ENCODE results near the gene FNIP2. TPM values are rescaled to one million over a fixed set of nuclear protein-coding genes. Genes with fewer than 3 reads are reported as not detected.

The FNIP2 gene
- total RNA-seq, 1 donor from 2014 or later = 10.5 TPM

DNA sequence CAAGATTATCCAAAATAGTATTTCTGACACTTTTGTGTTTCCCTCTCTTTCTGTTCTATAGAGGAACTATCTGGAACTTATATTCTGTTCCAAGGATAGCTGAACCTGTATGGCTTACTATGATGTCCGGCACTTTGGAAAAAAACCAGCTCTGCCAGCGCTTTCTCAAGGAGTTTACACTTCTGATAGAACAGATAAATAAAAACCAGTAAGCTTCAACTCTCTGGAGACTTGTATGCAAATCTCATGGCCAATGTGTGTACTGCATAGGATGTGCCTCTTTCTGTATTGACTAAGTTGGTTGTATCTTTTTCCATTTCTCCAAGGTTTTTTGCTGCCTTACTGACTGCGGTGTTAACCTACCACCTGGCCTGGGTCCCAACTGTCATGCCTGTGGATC, 92.5 kb downstream of the FNIP2 start:
- Mint-ChIP-seq H3K27ac (no peak overlapping the region), H3K4me1 (ENCODE audit: low read depth) (peaks cover 2% of the 10 kb centered on the region), H3K27me3 (ENCODE audit: low read depth) (no peaks in the 10 kb centered on the region), H3K4me3 (ENCODE audit: low read depth) (no peak overlapping the region), H3K9me3 (no peaks in the 10 kb centered on the region), H3K36me3 (ENCODE audit: low read depth) (peaks cover 34% of the 10 kb centered on the region)
- no peak for DNase-seq (ENCODE audit: low spot score)
- intact Hi-C loops (cut with micrococcal nuclease) = no loop called here

DNA sequence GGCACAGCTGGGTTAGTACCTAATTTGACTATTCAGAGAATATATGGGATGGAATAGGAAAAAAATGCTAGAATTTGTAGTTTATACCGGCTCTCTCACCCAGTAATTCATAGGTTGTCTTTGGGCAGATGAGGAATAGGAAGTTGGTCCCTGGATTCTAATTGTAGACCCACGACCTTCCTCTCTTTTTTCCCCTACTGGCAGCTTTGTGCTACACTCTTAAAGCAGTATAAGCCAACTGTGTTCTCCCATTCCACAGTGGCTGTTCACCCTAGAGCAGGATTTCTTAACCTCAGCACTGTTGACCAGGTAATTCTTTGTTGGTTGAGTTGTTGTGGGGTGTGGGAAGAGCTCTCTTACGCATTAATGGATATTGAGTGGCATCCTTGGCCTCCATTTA, 92.9 kb downstream of the FNIP2 start:
- Mint-ChIP-seq H3K9me3 (no peaks in the 10 kb centered on the region), H3K4me1 (ENCODE audit: low read depth) (peaks cover 2% of the 10 kb centered on the region), H3K27me3 (ENCODE audit: low read depth) (no peaks in the 10 kb centered on the region), H3K4me3 (ENCODE audit: low read depth) (no peak overlapping the region), H3K27ac (no peak overlapping the region), H3K36me3 (ENCODE audit: low read depth) (peaks cover 34% of the 10 kb centered on the region)
- no peak for DNase-seq (ENCODE audit: low spot score)
- intact Hi-C loops (cut with micrococcal nuclease) = no loop called here

DNA sequence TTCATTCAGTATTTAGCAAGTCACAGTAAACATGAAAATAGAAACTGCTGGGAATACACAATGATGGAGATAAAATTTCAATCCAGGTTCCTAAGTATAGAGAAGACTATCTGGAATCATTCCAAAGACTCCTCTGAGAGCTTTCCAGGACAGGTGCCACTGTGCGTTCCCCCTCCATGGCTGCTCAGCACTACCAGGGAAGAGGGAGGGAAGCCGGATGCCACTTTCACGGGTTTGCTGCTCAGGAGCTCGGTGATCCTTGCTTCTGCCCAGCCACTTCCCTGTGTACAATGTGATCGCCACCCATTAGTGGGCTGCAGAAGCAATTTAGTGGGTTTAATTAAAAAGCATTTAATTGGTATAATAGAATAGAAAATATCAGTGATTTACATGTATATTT, 94.5 kb downstream of the FNIP2 start:
- H3K27me3 Mint-ChIP-seq (ENCODE audit: low read depth) = no peaks in the 10 kb centered on the region

DNA sequence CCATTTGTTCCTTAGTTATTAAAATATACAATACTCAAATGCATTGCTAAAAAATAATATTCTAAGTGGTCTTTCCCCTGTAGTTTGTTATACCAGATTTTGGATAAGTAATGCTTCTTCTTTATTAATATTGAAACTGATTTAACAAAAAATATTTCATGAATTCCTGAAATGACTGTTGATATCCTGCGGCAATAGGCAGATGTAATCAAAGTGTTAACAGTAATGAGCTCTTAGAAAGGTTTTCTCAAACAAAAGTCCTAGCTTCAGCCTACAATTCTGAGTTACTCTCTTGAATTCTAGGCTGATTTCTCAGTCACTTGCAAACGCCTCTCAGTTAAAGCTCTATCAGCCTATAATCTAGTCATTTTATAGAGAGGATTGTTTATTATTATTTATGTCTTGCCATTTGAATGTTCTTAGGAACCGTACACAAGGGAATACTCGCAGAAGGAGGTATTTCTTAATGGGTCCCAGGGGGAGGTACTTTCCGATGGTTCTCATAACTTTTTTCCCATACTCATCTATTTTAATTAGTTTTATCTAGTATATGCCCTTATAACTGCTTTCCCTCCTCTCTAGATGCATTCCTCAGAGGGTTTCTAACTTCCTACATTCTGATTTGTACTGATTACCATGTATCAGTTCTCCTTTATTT, 96.8 kb downstream of the FNIP2 start:
- Mint-ChIP-seq H3K36me3 (ENCODE audit: low read depth) (peaks cover 40% of the 10 kb centered on the region), H3K4me1 (ENCODE audit: low read depth) (no peaks in the 10 kb centered on the region), H3K9me3 (no peaks in the 10 kb centered on the region), H3K27ac (no peak overlapping the region), H3K4me3 (ENCODE audit: low read depth) (no peak overlapping the region), H3K27me3 (ENCODE audit: low read depth) (no peaks in the 10 kb centered on the region)
- intact Hi-C loops (cut with micrococcal nuclease) = no loop called here
- no peak for DNase-seq (ENCODE audit: low spot score)

More for the DNA sequence above, 94.5 kb downstream of the FNIP2 start:
- no peaks in the 10 kb centered on the region for H3K4me1 Mint-ChIP-seq (ENCODE audit: low read depth)
- H3K4me3 Mint-ChIP-seq (ENCODE audit: low read depth) = no peak overlapping the region
- no peak overlapping the region for H3K27ac Mint-ChIP-seq
- DNase-seq (ENCODE audit: low spot score) = no peak
- H3K36me3 Mint-ChIP-seq (ENCODE audit: low read depth) = peaks cover 37% of the 10 kb centered on the region
- no peaks in the 10 kb centered on the region for H3K9me3 Mint-ChIP-seq
- intact Hi-C loops (cut with micrococcal nuclease) = no loop called here

DNA sequence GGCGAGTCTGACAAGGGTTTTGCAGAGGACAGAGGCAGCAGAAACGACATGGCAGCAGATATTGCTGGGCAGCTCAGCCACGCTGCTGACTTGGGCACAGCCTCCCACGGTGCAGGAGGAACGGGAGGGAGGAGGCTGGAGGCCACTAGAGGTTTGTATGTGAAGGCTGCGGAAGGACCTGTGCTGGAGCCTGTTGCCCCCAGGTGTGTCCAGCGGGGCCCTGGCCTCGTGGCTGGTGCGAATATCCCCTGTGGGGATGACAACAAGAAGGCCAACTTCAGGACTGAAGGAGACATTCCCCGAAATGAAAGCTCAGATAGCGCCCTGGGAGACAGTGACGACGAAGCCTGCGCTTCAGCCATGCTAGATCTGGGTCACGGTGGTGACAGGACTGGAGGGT, 100.2 kb downstream of the FNIP2 start:
- H3K4me1 Mint-ChIP-seq (ENCODE audit: low read depth) = peaks cover 12% of the 10 kb centered on the region
- intact Hi-C loops (cut with micrococcal nuclease) = no loop called here
- no peaks in the 10 kb centered on the region for H3K9me3 Mint-ChIP-seq
- H3K4me3 Mint-ChIP-seq (ENCODE audit: low read depth) = no peak overlapping the region
- peaks cover 42% of the 10 kb centered on the region for H3K36me3 Mint-ChIP-seq (ENCODE audit: low read depth)
- no peaks in the 10 kb centered on the region for H3K27me3 Mint-ChIP-seq (ENCODE audit: low read depth)
- no peak for DNase-seq (ENCODE audit: low spot score)
- H3K27ac Mint-ChIP-seq = no peak overlapping the region

DNA sequence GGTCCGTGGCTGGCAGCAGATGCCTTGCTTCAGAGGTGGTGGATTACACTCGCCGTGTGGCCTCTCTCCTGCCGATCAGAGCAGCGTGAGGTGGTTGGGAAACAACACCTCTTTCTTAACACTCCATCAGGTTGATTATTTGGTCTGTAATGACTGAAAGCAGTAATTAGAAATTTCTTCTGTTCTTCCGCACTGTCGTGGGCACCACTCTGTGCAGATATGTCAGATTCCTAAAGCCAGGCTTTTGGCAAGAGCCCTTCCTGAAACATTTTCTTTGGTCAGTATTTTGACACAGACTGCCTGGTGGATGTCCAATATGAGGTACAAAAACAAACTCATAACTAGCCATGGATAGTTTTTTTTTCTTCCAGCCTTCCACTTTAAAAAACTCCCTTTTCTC, 100.9 kb downstream of the FNIP2 start:
- Mint-ChIP-seq H3K36me3 (ENCODE audit: low read depth) (peaks cover 38% of the 10 kb centered on the region), H3K27ac (no peak overlapping the region), H3K4me1 (ENCODE audit: low read depth) (peaks cover 12% of the 10 kb centered on the region), H3K9me3 (no peaks in the 10 kb centered on the region), H3K27me3 (ENCODE audit: low read depth) (no peaks in the 10 kb centered on the region), H3K4me3 (ENCODE audit: low read depth) (no peak overlapping the region)
- DNase-seq (ENCODE audit: low spot score) = no peak
- intact Hi-C loops (cut with micrococcal nuclease) = no loop called here

DNA sequence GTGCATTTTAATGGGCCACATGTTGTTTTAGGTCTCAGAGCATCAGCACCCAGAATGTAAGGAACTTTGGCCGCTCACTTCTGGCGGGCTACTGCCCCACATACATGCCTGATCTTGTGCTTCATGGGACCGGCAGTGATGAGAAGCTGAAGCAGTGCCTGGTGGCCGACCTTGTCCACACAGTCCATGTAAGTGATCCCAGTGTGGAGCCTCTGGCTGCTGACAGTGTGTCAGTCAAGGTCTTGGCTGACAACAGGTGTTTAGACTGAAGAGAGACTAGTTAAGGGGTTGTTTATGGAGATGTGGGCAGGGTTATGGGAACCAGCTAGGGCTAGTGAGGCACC, 101.4 kb downstream of the FNIP2 start:
- Mint-ChIP-seq H3K27me3 (ENCODE audit: low read depth) (no peaks in the 10 kb centered on the region), H3K9me3 (no peaks in the 10 kb centered on the region), H3K4me1 (ENCODE audit: low read depth) (peaks cover 12% of the 10 kb centered on the region), H3K27ac (no peak overlapping the region), H3K36me3 (ENCODE audit: low read depth) (peaks cover 36% of the 10 kb centered on the region), H3K4me3 (ENCODE audit: low read depth) (no peak overlapping the region)
- DNase-seq (ENCODE audit: low spot score) = no peak
- intact Hi-C loops (cut with micrococcal nuclease) = no loop called here

DNA sequence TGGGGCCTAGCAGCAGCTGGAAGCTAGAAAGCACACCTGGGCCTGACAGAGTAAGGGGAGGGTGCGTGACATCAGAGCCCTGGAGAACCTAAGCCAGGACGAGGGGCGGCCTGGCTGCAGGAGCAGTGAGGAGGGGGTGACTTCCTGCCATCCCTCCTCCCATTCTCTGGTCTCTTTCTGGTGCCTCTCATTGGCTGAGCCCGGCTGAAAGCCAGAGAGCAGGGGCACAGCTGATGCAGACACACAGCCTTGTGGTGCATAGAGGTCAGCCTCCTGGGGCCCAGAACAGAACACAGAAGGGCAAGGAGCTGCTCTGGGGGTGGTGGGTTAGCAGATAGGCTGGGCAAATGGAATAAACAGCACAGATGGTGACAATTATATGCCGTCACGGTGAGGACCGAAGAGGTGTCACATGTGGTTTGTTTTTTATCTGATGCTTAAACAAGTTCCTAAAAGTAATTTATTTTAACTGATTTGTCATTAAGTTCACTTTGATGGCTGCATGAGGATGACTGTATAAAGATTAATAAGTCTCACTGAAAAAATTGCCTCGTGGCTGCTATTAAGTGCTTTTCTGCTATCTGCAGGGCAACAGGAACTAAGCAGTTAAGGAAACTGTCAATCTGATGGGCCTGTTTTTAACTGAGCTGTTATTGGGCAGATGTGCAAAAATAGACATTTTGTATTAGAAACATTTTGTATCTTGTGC, 102.0 kb downstream of the FNIP2 start:
- Mint-ChIP-seq H3K4me3 (ENCODE audit: low read depth) (no peak overlapping the region), H3K9me3 (no peaks in the 10 kb centered on the region), H3K36me3 (ENCODE audit: low read depth) (peaks cover 36% of the 10 kb centered on the region), H3K27me3 (ENCODE audit: low read depth) (no peaks in the 10 kb centered on the region), H3K4me1 (ENCODE audit: low read depth) (peaks cover 12% of the 10 kb centered on the region), H3K27ac (no peak overlapping the region)
- intact Hi-C loops (cut with micrococcal nuclease) = no loop called here
- DNase-seq (ENCODE audit: low spot score) = no peak

DNA sequence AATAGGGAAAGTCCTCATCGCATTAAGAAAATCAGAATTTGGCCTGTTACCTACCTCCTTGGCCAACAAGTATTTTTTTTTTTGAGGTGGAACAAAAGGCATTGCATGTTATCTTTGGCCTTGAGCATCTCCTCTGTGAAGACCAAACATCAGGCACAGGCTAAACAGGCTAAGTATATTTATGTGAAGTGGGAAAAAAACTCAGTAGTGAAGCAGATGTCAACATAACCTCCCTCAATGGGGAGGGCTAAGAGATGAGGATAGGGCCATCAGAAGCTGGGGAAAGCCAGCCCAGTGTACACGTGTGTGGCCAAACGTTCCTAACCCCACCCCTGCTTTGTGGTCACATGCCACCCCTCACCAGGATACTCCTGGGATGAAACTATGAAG, 102.5 kb downstream of the FNIP2 start:
- Mint-ChIP-seq H3K4me1 (ENCODE audit: low read depth) (peaks cover 12% of the 10 kb centered on the region), H3K27me3 (ENCODE audit: low read depth) (no peaks in the 10 kb centered on the region), H3K9me3 (no peaks in the 10 kb centered on the region), H3K36me3 (ENCODE audit: low read depth) (peaks cover 40% of the 10 kb centered on the region), H3K4me3 (ENCODE audit: low read depth) (no peak overlapping the region), H3K27ac (no peak overlapping the region)
- intact Hi-C loops (cut with micrococcal nuclease) = no loop called here
- DNase-seq (ENCODE audit: low spot score) = no peak

DNA sequence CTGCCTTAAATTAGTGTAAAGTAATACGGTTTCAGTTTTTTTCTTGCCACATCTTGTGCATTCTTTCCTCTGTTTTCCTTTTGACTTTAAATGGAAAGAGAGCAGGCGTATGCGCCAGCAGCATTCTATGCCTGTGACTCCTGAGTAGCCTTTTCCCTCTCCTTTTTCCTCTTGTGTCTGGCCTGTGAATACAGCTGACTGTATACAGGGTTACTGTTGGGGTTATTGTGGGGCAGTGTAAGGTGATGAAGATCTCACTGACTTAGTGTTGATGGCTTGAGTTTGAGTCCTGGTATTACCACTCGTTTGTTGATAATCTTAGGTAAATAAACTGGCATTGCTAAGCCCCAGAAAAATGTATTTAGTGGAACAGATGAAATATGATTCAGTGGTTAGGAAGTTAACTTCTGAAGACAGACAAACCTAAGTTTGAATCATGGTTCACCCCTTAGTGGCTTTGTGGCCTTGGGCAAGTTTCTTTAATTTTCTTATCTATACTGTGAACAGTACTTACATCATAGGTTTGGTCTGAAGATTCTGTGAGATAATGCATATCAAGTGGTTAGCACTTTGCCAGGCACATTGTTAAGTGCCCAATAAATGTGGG, 105.1 kb downstream of the FNIP2 start:
- Mint-ChIP-seq H3K27ac (no peak overlapping the region), H3K4me3 (ENCODE audit: low read depth) (no peak overlapping the region), H3K27me3 (ENCODE audit: low read depth) (no peaks in the 10 kb centered on the region), H3K9me3 (peaks cover 6% of the 10 kb centered on the region), H3K36me3 (ENCODE audit: low read depth) (peaks cover 54% of the 10 kb centered on the region), H3K4me1 (ENCODE audit: low read depth) (peaks cover 12% of the 10 kb centered on the region)
- intact Hi-C loops (cut with micrococcal nuclease) = loop anchor here (2.0 kb wide), 1 partner anchor 173 kb away; no protein-coding TSS in a partner anchor
- no peak for DNase-seq (ENCODE audit: low spot score)

DNA sequence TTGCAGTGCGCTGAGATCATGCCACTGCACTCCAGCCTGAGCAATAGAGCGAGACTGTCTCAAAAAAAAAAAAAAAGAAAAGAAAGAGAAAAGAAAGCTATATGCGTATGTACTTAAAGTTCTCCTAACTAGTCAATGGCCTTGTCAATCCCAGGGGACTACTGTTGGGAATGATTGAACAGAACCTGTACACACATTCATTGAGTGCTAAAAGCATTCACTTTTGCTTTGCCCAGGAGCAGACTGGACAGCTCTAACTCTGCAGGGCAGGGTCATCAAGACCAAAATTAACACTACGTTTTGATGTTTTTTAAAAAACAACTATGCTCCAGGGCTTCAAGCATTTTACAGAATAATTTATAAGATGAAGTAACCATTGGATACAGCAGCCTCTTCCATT, 106.2 kb downstream of the FNIP2 start:
- DNase-seq (ENCODE audit: low spot score) = no peak
- Mint-ChIP-seq H3K27me3 (ENCODE audit: low read depth) (no peaks in the 10 kb centered on the region), H3K4me3 (ENCODE audit: low read depth) (no peak overlapping the region), H3K9me3 (peaks cover 10% of the 10 kb centered on the region), H3K27ac (no peak overlapping the region), H3K36me3 (ENCODE audit: low read depth) (peaks cover 60% of the 10 kb centered on the region), H3K4me1 (ENCODE audit: low read depth) (peaks cover 12% of the 10 kb centered on the region)
- intact Hi-C loops (cut with micrococcal nuclease) = loop anchor here (2.0 kb wide), 1 partner anchor 172 kb away; no protein-coding TSS in a partner anchor

DNA sequence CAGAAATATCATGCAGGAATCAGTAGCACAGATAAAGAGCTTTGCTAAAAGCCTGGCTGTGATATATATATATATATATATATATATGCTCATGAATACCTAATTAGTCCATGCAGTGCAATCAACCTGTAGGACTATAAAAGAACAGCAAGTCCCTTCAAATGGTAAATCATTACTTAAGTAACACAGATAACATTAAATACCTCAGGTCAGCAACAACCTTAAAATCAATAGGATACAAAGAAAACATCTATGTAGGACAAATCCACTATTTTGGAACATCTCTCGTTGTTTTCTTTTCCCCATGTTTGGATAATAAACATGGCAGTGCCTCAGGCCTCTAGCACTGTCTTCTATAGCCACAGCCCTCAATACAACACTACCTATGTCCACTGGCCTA, 106.6 kb downstream of the FNIP2 start:
- Mint-ChIP-seq H3K9me3 (peaks cover 10% of the 10 kb centered on the region), H3K36me3 (ENCODE audit: low read depth) (peaks cover 55% of the 10 kb centered on the region), H3K4me1 (ENCODE audit: low read depth) (peaks cover 12% of the 10 kb centered on the region), H3K27me3 (ENCODE audit: low read depth) (no peaks in the 10 kb centered on the region), H3K27ac (no peak overlapping the region), H3K4me3 (ENCODE audit: low read depth) (no peak overlapping the region)
- no peak for DNase-seq (ENCODE audit: low spot score)
- intact Hi-C loops (cut with micrococcal nuclease) = loop anchor here (2.0 kb wide), 1 partner anchor 171 kb away; no protein-coding TSS in a partner anchor

DNA sequence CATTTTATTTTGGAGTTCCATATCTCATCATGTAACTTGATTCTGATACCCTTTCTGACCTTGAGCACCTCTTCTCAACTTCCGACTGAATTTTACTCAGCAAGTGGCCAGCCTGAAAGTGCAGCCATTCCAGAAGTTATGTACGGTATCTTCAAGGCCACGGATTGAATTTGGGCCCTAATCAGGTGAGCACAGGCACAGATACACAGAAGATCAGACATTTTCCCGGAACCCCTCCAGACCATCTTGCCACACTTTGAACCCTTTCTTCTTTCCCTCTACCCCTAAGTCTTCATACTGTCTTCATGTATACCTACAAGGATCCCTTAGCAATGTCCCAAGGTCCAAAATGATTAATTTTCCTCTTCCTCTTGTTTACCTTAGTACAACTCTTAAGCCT, 108.2 kb downstream of the FNIP2 start:
- Mint-ChIP-seq H3K27ac (no peak overlapping the region), H3K27me3 (ENCODE audit: low read depth) (no peaks in the 10 kb centered on the region), H3K9me3 (peaks cover 10% of the 10 kb centered on the region), H3K4me1 (ENCODE audit: low read depth) (peaks cover 12% of the 10 kb centered on the region), H3K36me3 (ENCODE audit: low read depth) (peaks cover 46% of the 10 kb centered on the region), H3K4me3 (ENCODE audit: low read depth) (no peak overlapping the region)
- no peak for DNase-seq (ENCODE audit: low spot score)
- intact Hi-C loops (cut with micrococcal nuclease) = no loop called here

Data from activated T-helper 2 cell treated with anti-CD3 and anti-CD28 coated beads, Interferon-gamma antibody, Interleukin-2, Interleukin-4, amounts not matched to agents 10 μg/mL and 5 μg/mL and 100 μg/mL, durations not matched to agents 14 hours and 24 hours and 36 hours (primary cell).